LNCaP clone FGC (cell line): ENCODE measurements around the gene LARGE1.
A peak's percentile ranks its signal among the peaks of the same experiment; 100 is the strongest.

Experiments
- DNase-seq: peaks from one replicate; pipeline ENCODE4 v3.0.0-alpha.2; 2011; ENCODE audit warnings: low read depth
- H3K4me3 ChIP-seq: 2 replicates; pipeline ENCODE4 v1.5.1; 2011; ENCODE audit warnings: mild to moderate bottlenecking, low read depth, low read length, control low read depth
- CTCF ChIP-seq: IDR thresholded peaks from 2 replicates; pipeline ENCODE4 v1.5.1; 2012; ENCODE audit warnings: mild to moderate bottlenecking; ENCODE audit not compliant: control insufficient read depth, insufficient read depth; ENCODE audit errors: extremely low read depth

Gene LARGE1

DNA sequence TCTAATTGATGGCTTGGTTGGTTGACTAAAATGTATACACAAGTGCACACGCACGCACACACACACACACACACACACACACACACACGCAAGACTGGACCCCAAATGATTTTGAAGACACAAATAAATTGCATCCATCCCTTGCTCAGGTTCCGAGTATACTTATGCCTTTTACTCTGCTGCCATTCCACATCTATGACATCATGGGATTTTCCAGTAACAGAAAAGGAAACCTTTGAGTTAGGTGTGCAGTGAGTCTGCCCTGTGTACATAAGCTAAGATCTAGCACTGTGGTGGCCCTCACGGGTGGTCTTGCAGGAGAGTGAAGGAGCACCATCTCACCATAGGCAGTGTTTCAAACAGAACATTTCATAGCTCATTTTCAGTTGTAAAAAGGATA, 20.5 kb upstream of the LARGE1 start:
- TF ChIP-seq CTCF, result no peak
- no peak overlapping the region for H3K4me3 ChIP-seq
- DNase-seq, result no peak

DNA sequence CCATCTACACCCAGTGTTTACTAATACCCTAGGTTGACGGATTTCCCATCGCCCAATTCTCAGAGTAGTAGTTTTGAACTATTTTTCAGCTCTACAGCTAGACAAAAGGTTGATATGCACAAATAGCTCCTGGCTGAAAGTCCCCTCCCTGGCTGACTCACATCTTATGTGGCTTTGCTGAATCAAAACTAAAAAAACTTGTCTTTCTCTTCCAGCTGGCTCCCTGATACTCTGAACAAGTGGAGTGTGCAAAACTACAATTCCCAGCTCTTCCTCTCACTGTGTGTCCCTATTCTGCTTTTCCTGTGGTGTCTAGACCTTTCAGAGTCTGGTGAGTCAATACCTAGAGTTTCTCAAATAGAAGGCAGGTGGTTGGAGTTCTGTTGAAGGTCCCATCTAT, 12.7 kb upstream of the LARGE1 start:
- no peak overlapping the region for H3K4me3 ChIP-seq
- no peak for DNase-seq
- TF ChIP-seq CTCF, result no peak

DNA sequence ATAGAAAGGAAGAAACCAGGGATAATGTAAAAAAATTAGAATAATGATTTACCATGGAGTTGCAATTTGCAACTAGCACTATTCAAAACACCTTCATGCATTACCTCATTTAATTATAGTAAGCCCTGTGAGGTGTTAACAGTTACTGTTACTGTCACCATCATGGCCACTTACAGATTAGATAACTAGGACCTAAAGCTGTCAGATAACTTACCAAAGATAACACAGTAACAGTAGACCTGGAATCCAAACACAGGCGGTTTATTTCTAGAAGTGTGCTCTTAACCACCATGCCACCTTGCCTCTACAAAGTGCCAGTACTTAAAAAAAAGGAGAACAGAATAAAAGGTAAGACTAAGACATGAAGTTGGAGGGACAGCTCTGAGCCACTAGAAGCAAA, 11.1 kb upstream of the LARGE1 start:
- DNase-seq, result no peak
- no peak overlapping the region for H3K4me3 ChIP-seq
- TF ChIP-seq CTCF, result no peak

DNA sequence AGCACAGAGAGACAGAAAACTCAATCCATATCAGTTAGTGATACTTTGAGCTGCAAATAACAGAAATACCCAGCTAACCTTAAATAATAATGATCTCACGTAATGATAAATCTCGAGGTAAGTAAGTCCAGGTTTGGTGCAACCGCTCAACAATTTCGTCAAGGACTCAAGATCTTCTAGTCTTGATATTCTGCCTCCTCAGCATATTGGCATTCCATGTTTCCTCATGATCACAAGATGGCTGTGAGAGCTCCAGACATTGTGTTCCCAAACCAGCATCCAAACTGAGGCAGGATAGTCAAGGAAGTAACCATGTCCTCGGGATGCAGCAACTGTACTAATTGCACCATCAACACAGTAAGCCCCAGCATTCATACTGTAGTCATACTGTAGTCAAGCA, 7.5 kb upstream of the LARGE1 start:
- no peak for DNase-seq
- TF ChIP-seq CTCF, result no peak

DNA sequence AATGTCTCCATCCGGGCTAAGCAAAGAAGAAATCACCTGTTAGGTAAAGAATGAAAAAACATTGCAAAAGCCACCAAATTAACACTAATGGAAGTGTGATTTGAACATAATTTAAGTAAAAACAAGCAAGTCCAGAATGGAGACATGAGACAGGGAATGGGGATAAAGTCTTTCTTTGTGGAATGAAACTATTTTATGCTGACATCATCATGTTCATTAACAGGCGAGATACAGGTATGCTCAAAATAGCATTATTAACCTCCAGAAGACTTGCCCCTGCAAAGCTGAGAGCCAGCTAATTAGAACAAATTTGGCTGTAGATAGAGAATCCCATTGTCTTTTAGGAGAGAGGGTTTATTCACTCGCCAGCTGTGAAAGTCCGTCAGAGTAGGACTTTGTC, 4.9 kb upstream of the LARGE1 start:
- DNase-seq, result no peak
- TF ChIP-seq CTCF, result no peak
- no peak overlapping the region for H3K4me3 ChIP-seq

More for the DNA sequence above, 7.5 kb upstream of the LARGE1 start:
- H3K4me3 ChIP-seq, result no peak overlapping the region

DNA sequence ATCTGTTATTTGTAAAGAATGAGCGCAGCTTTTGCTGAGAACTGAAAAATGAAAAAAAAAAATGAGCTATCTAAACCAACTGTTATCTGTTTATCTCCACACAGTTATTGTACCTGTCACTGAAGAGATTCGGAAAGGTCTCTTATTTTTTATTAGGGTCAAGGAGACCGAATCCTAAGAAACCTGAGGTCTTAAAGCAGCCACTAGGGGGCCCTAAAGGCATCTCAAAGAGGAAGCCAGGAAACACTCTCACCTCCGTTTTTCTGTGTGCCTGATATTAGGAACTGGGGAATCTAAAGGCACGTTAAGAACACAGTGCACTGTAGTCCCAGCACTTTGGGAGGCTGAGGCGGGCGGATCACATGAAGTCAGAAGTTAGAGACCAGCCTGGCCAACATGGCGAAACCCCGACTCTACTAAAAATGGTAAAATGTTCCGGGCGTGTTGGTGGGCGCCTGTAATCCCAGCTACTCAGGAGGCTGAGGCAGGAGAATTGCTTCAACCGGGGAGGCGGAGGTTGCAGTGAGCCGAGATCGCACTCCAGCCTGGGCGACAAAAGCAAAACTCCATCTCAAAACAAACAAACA, 3.5 kb upstream of the LARGE1 start:
- DNase-seq, result peak; percentile 37
- TF ChIP-seq CTCF, result peak; percentile 49
- H3K4me3 ChIP-seq, result no peak overlapping the region

GRCh38 chr22:33923033-33923432, 2.8 kb upstream of the LARGE1 start:
- H3K4me3 ChIP-seq, result no peak overlapping the region

More at GRCh38 chr22:33923033-33923432, 2.8 kb upstream of the LARGE1 start:
- no peak for TF ChIP-seq CTCF
- DNase-seq, result no peak
